ENCODE data around the gene COL4A6.
A peak's percentile ranks its signal among the peaks of the same experiment; 100 is the strongest.

The COL4A6 gene

GRCh38 chrX:108323751-108324150 lies 114.5 kb downstream of the COL4A6 start:
- DNase-seq, result no peak

GRCh38 chrX:108322234-108322633 lies 116.0 kb downstream of the COL4A6 start:
- DNase-seq, result no peak

- no peak for DNase-seq
Measured at GRCh38 chrX:108316456-108316855, 121.8 kb downstream of the COL4A6 start.

- DNase-seq, result no peak
Measured at GRCh38 chrX:108313669-108314068, 124.6 kb downstream of the COL4A6 start.

GRCh38 chrX:108312957-108313356 lies 125.3 kb downstream of the COL4A6 start:
- DNase-seq, result peak; percentile 5

- no peak for DNase-seq
Measured at GRCh38 chrX:108312011-108312410, 126.2 kb downstream of the COL4A6 start.

GRCh38 chrX:108310506-108310905 lies 127.7 kb downstream of the COL4A6 start:
- DNase-seq, result no peak

GRCh38 chrX:108309144-108309543 lies 129.1 kb downstream of the COL4A6 start:
- DNase-seq, result no peak

- DNase-seq, result no peak
Measured at GRCh38 chrX:108307132-108308085, 130.8 kb downstream of the COL4A6 start.

- no peak for DNase-seq
Measured at GRCh38 chrX:108306086-108306485, 132.1 kb downstream of the COL4A6 start.

- no peak for DNase-seq
Measured at GRCh38 chrX:108304757-108305156, 133.5 kb downstream of the COL4A6 start.

- peak; percentile 32 for DNase-seq
Measured at GRCh38 chrX:108304210-108304609, 134.0 kb downstream of the COL4A6 start.

GRCh38 chrX:108303682-108304081 lies 134.5 kb downstream of the COL4A6 start:
- no peak for DNase-seq

- DNase-seq, result no peak
Measured at GRCh38 chrX:108299704-108300103, 138.5 kb downstream of the COL4A6 start.

- DNase-seq, result no peak
Measured at GRCh38 chrX:108299101-108299591, 139.1 kb downstream of the COL4A6 start.

GRCh38 chrX:108298165-108298602 lies 140.0 kb downstream of the COL4A6 start:
- DNase-seq, result no peak

- DNase-seq, result no peak
Measured at GRCh38 chrX:108297290-108297689, 140.9 kb downstream of the COL4A6 start.

GRCh38 chrX:108292053-108292452 lies 146.2 kb downstream of the COL4A6 start:
- no peak for DNase-seq

GRCh38 chrX:108285918-108286317 lies 152.3 kb downstream of the COL4A6 start:
- DNase-seq, result no peak

- no peak for DNase-seq
Measured at GRCh38 chrX:108285356-108285755, 152.9 kb downstream of the COL4A6 start.

GRCh38 chrX:108275732-108276131 lies 162.5 kb downstream of the COL4A6 start:
- no peak for DNase-seq

GRCh38 chrX:108271397-108271787 lies 166.8 kb downstream of the COL4A6 start:
- DNase-seq, result no peak

- DNase-seq, result peak; percentile 27
Measured at GRCh38 chrX:108270739-108271396, 167.4 kb downstream of the COL4A6 start.

- peak; percentile 82 for DNase-seq
Measured at GRCh38 chrX:108270280-108270679, 167.9 kb downstream of the COL4A6 start.
